T-helper 1 cell treated with Interleukin-12 subunit alpha and Interleukin-12 subunit beta and Interleukin-4 antibody, amounts not matched to agents 30 μg/mL and 1 μg/mL, for 36 hours (primary cell): Measurements from ENCODE around the gene GAS7.

Source experiments
- H3K27ac Mint-ChIP-seq: one replicate; pipeline ENCODE4 v1.8.0; 2021; ENCODE audit warnings: mild to moderate bottlenecking, mixed read lengths
- H3K27me3 Mint-ChIP-seq: one replicate; pipeline ENCODE4 v1.8.0; 2021; ENCODE audit warnings: low read depth, mixed read lengths
- H3K36me3 Mint-ChIP-seq: one replicate; pipeline ENCODE4 v1.8.0; 2021; ENCODE audit warnings: low read depth, mixed read lengths
- H3K4me1 Mint-ChIP-seq: one replicate; pipeline ENCODE4 v1.8.0; 2021; ENCODE audit warnings: low read depth, mixed read lengths
- H3K4me3 Mint-ChIP-seq: one replicate; pipeline ENCODE4 v1.8.0; 2021; ENCODE audit warnings: mild to moderate bottlenecking, moderate library complexity, mixed read lengths
- H3K9me3 Mint-ChIP-seq: one replicate; pipeline ENCODE4 v1.8.0; 2021; ENCODE audit warnings: mixed read lengths

GAS7 gene

DNA sequence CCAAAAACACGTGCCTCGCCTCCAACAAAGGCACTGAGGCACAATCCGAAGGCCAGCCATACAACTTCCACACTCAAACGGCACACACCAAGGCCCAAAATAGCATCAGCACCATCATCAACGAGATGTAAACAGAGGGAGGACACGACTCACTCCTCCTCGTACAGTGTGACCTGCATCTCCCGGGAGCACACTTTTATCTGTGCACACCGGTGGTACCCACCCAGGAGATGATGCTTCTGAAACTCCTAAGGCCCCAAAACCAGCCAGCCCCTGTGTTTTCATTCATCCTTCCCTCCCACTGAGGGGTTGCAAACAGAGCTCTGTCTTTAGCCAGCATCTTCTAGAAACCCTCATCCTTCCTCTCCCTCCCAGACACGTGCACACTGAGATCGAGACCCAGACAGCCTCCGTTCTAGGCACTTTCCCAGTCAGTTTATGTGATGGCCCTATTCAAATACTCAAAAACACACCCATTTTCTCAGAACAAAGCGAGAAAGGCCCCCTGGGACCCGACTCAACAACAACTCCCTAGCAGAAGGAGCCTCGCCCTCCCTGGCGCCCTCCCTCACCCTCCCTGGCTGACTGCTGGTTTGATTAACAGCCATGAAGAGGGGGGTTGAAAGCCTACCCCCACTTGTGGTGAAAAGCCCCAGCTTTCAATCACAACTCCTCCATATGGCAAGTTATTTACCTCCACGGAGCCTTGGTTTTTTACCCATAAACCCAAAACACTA, 76.3 kb downstream of the GAS7 start:
- no peaks in the 10 kb centered on the region for H3K36me3 Mint-ChIP-seq
- H3K4me1 Mint-ChIP-seq = peaks cover 17% of the 10 kb centered on the region
- no peak overlapping the region for H3K4me3 Mint-ChIP-seq
- peak overlapping the region; percentile 2 for H3K27ac Mint-ChIP-seq
- H3K9me3 Mint-ChIP-seq = peaks cover 4% of the 10 kb centered on the region
- no peaks in the 10 kb centered on the region for H3K27me3 Mint-ChIP-seq

DNA sequence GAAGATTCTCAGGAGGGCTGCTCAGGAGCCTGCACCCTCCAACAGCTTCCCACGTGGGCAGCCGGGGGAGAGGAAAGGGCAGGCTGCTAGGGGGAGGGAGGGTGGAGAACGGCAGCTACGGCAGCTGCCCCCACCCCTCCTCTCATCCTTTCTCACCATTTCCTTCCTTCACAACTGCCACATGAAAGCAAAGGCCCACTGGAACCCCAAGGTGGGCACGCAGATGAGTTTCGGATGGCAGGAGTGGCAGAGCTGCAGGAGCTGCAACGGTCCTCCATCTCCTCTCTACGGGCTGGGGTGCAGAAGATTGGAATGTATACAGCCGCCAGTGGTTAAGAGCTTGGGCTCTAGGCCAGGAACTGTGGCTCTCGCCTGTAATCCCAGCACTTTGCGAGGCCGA, 77.7 kb downstream of the GAS7 start:
- Mint-ChIP-seq H3K27ac (no peak overlapping the region), H3K36me3 (no peaks in the 10 kb centered on the region), H3K4me3 (no peak overlapping the region), H3K9me3 (no peaks in the 10 kb centered on the region), H3K27me3 (no peaks in the 10 kb centered on the region), H3K4me1 (peaks cover 19% of the 10 kb centered on the region)

DNA sequence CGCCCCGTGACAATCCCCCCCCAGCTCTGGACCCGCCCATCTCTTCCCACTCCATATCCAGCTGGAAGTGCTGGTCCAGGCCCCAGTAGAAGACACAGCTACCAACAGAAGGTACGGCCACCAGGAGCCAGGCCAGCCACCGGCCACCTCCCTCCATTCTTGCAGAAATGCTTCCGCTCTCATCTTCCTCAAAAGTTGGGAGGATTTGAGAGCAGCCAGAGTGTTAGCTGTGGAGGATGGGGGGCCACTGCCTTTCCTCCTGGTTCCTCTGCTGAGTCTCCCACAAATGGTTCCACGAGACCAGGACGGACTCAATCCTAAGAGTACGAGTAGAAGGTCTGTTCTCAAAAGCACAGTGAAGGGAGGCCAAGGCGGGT, 78.3 kb downstream of the GAS7 start:
- Mint-ChIP-seq H3K4me3 (no peak overlapping the region), H3K27me3 (no peaks in the 10 kb centered on the region), H3K4me1 (peaks cover 19% of the 10 kb centered on the region), H3K9me3 (no peaks in the 10 kb centered on the region), H3K36me3 (no peaks in the 10 kb centered on the region), H3K27ac (no peak overlapping the region)

DNA sequence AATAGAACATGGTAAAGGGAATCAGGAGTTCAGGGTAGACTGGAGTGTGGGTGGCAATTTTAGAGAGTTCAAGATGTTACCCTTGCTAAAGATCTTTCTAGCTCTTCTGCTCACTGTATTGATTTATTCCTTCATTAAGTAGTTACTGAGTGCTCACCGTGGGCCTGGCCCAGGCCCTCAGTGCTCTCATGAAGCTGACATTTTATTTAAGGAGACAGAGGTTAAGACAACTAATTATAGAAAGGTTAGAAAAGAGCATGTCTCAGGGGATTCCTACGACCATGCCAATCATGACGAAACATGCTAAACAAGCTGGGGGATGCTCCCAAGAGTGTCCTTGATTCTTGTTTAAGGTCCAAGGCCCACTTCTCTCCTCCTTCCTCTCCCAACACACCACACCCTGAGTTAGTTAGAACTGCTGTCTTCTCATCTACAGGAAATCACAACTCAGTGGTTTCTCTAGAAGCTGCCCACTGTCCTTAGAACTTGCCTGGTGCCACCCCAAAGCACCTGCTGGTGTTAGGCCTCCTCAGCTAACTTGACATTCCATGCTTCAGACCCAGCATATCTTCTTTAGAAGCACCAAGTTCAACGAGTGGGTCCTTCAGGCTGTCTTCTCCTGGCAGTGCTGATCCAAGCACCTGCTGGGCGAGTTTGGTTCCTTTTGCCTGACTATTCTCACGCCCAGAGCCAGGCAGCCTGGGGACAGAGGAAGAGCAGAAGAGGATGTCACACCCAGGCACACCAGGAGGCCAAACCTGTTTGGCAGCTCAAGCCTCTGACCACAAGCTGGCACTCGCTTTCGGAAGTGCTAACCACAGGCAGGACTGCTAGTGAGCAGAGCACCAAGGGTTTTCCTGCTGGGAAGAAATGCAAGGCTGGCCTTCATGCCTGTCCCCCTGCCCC, 79.0 kb downstream of the GAS7 start:
- peaks cover 1% of the 10 kb centered on the region for H3K27me3 Mint-ChIP-seq
- peak overlapping the region; percentile 27 for H3K4me3 Mint-ChIP-seq
- no peaks in the 10 kb centered on the region for H3K9me3 Mint-ChIP-seq
- H3K4me1 Mint-ChIP-seq = peaks cover 23% of the 10 kb centered on the region
- no peaks in the 10 kb centered on the region for H3K36me3 Mint-ChIP-seq
- H3K27ac Mint-ChIP-seq = no peak overlapping the region

DNA sequence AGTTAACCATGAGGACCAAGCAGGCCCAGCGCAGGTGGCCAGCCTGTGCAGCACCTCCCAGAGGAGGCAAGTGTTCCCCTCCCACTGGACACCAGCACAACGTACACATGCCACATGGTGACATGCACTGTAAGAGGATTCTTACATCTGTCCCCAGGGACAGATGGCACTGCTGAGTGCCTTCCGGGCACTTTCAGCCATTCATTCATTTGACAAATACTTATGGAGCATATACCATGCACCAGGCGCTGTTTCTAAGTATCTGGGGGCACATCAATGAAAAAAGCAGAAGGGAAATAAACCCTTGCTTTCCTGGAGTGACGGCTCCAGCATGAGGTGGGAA, 79.6 kb downstream of the GAS7 start:
- Mint-ChIP-seq H3K27me3 (peaks cover 6% of the 10 kb centered on the region), H3K27ac (no peak overlapping the region)

DNA sequence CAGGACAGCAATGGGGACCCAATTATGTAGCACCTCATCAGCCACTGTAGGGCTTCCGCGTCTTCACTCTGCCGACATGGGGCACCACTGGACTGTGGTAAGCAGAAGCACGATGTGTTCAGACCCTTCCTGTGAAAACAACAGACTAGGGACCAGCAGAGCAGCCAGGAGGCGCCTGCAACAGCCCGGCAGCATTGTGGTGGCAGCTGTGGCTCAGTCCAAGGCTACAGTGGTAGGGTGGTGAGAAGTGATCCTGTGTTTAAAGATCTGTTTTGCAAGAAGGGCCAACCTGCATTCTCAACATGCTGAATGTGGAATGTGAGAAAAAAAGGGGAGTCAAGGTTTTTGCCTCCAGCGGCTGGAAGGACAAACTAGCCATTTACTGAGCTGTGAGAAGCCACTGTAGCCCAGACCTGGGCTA, 80.8 kb downstream of the GAS7 start:
- H3K36me3 Mint-ChIP-seq = no peaks in the 10 kb centered on the region
- H3K27ac Mint-ChIP-seq = no peak overlapping the region
- peaks cover 13% of the 10 kb centered on the region for H3K27me3 Mint-ChIP-seq
- peaks cover 24% of the 10 kb centered on the region for H3K4me1 Mint-ChIP-seq
- no peak overlapping the region for H3K4me3 Mint-ChIP-seq
- no peaks in the 10 kb centered on the region for H3K9me3 Mint-ChIP-seq

More for the DNA sequence above, 79.6 kb downstream of the GAS7 start:
- H3K9me3 Mint-ChIP-seq = no peaks in the 10 kb centered on the region
- no peaks in the 10 kb centered on the region for H3K36me3 Mint-ChIP-seq
- no peak overlapping the region for H3K4me3 Mint-ChIP-seq
- peaks cover 24% of the 10 kb centered on the region for H3K4me1 Mint-ChIP-seq

DNA sequence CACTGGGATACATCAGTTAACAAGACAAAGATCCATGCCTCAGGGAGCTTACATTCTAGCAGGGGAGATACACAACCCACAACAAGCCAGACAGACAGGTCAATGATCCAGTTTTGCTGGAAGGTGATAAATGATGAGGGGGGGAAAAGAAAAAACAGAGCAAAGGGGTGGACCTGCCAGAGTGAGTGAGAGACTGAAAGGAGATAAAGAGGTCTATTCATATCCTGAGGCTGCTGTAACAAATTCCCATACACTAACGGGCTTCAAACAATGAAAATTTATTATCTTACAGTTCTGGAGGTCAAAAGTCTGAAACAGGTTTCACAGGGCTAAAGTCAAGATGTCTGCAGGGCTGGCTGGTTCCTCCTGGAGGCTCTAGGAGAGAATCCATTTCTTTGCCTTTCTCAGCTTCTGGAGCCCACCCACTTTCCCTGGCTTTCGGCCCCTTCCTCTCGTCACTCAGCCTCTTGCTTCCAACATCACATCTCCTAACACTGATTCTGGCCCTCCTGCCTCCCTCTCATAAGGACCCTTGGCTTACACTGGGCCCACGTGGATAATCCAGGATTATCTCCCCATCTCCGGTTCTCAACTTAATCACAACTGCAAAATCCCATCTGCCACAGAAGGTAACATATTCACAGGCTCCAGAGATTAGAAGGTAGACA, 81.5 kb downstream of the GAS7 start:
- H3K27ac Mint-ChIP-seq = no peak overlapping the region
- H3K36me3 Mint-ChIP-seq = no peaks in the 10 kb centered on the region
- peaks cover 20% of the 10 kb centered on the region for H3K27me3 Mint-ChIP-seq
- H3K4me3 Mint-ChIP-seq = no peak overlapping the region
- H3K4me1 Mint-ChIP-seq = peaks cover 20% of the 10 kb centered on the region
- H3K9me3 Mint-ChIP-seq = no peaks in the 10 kb centered on the region

DNA sequence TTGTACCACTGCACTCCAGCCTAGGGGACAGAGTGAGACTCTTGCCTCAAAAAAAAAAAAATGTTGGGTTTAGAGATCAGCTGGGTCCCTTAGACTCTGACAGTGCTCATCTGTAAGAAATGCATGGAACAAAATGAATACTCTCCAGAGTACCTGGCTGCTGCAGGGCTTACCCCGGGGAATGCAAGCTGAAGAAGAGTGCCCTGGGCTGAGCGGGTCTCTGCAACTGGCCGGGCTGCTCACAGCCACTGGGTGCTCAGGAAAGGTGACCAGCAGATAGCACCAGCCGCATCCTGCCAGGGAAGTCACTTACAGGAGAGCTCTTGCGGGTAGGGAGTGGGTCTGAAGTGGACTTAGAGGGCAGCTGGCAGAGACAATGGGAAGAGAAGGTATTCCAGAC, 82.1 kb downstream of the GAS7 start:
- Mint-ChIP-seq H3K9me3 (no peaks in the 10 kb centered on the region), H3K36me3 (no peaks in the 10 kb centered on the region), H3K27ac (no peak overlapping the region), H3K4me3 (no peak overlapping the region), H3K27me3 (peaks cover 20% of the 10 kb centered on the region), H3K4me1 (peaks cover 20% of the 10 kb centered on the region)

DNA sequence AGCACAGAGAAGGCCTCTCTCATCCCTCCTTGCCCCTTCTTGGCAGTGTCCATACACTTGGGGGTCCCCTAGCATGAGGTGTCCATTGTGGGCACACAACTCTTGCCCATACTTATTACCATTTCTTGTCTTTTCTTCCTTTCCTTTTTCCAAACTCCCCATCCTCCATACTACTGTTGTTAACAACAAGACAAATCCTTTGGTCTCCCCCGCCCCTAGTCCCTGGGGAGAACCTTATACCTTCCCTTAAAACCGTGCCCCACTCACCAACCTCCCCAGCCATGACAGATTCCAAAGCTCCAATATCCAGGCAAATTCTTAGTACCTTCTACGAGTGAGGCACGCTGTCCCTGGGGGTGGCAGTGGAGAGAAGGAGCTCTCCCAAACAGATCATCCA, 82.9 kb downstream of the GAS7 start:
- Mint-ChIP-seq H3K27me3 (peaks cover 20% of the 10 kb centered on the region), H3K27ac (no peak overlapping the region), H3K9me3 (no peaks in the 10 kb centered on the region), H3K4me1 (peaks cover 20% of the 10 kb centered on the region), H3K36me3 (no peaks in the 10 kb centered on the region), H3K4me3 (no peak overlapping the region)

DNA sequence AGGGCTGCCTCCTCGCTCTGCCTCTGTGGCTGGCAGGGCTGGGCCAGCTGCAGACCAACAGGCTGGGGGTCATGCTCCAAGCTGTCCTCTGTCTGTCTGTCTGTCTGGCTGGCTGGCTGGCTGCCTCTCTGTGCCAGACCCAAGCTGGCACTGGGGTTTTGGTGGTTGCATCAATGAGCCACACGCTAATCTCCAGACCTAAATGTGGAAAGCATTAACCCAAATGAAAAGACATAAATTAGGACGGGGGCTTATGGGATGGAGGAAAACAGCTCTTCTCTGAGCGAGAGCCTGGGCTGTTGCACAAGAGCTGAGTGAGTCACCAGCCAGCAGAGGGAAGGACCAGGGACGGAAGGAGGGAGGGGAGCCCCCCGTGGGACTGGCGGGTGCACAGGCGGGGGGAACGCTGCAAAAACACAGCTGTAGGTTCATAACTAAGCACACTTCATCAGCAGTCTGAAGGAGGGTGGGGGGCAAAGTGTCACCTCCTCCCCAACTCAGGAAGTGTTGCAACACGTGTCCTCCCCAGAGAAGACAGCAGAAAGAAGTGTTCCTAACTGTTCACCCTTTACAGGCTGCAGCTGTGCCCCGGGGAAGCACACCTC, 83.4 kb downstream of the GAS7 start:
- H3K4me1 Mint-ChIP-seq = peaks cover 16% of the 10 kb centered on the region
- no peaks in the 10 kb centered on the region for H3K9me3 Mint-ChIP-seq
- H3K36me3 Mint-ChIP-seq = no peaks in the 10 kb centered on the region
- peaks cover 20% of the 10 kb centered on the region for H3K27me3 Mint-ChIP-seq
- H3K27ac Mint-ChIP-seq = peak overlapping the region; percentile 7
- peak overlapping the region; percentile 42 for H3K4me3 Mint-ChIP-seq

DNA sequence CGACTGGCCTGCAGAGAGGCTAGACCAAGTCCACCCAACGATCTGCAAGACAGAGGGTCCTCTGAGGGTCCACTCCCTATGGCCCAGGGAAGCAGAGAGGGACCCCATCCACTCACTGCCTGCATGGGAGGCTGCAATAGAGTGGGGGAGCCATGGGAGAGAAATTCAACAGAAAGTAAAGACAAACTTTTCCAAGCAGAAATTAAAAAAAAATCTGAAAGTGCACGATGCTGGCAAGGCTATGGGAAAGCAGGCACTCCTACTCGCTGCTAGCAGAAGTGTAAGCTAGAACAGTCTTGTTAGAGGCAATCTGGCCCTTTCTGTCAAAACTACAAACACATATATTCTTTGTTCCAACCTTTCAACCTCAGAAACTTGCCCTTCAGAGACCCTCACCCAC, 85.4 kb downstream of the GAS7 start:
- Mint-ChIP-seq H3K27me3 (peaks cover 20% of the 10 kb centered on the region), H3K27ac (no peak overlapping the region), H3K4me1 (peaks cover 8% of the 10 kb centered on the region), H3K36me3 (no peaks in the 10 kb centered on the region), H3K9me3 (no peaks in the 10 kb centered on the region), H3K4me3 (no peak overlapping the region)

DNA sequence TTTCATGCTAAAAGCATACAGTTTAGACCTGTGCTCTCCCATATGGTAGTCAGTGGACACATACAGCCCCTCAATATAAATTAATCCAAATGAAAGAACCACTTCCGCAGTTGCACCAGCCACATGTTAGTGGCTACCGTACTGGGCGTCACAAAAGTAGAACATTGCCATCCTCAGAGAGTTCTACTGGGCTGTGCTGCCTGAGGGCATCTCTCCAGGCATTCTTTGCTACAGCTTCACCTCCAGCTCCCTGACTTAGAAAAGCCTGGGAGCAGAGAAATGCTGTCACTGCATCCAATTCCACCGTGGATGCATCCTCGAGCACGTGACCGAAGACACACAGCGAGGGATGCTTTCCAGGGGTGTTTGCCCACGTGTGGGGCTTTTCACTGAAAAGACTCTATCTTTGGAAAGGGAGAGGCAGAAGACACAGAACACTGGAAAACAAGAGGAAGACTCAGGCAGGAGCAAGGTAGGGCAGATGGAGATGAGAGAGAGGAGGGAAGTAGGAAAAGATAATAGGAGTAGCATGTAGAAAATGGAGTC, 86.4 kb downstream of the GAS7 start:
- Mint-ChIP-seq H3K36me3 (no peaks in the 10 kb centered on the region), H3K27me3 (peaks cover 20% of the 10 kb centered on the region), H3K4me1 (peaks cover 8% of the 10 kb centered on the region), H3K27ac (no peak overlapping the region), H3K9me3 (no peaks in the 10 kb centered on the region), H3K4me3 (no peak overlapping the region)

DNA sequence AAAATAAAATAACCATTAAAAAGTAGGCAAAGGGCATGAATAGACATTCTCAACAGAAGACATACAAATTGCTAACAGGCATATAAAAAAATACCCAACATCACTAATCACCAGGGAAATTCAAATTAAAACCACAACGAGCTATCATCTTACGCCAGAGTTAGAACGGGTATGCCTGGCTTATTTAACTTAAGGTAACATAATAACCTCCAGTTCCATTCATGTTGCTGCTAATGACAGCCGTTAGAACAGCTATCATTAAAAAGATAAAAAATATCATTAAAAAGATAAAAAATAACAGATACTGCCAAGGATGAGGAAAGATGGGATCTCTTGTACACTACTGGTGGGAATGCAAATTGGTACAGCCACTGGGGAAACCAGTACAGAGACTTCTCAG, 89.3 kb downstream of the GAS7 start:
- Mint-ChIP-seq H3K27ac (no peak overlapping the region), H3K27me3 (peaks cover 16% of the 10 kb centered on the region), H3K36me3 (no peaks in the 10 kb centered on the region), H3K4me1 (no peaks in the 10 kb centered on the region), H3K4me3 (no peak overlapping the region), H3K9me3 (no peaks in the 10 kb centered on the region)
